Motor neuron (in vitro differentiated cells): ENCODE results near the gene LYPD3. TPM values are rescaled to one million over a fixed set of nuclear protein-coding genes. Genes with fewer than 3 reads are reported as not detected.
"Not testable (repeated sequence)": the region's sequence is repeated elsewhere in the genome, so short reads cannot be mapped to it uniquely, and the experiment has no call there.

Experiments
- ATAC-seq, 8 experiments: fragments of 200-7000 bp; cut with Tn5 transposase; replicated peaks in 6 of 8; 2 replicates each; pipeline ENCODE4 v1.8.0; 2021; ENCODE audit warnings: mild to moderate bottlenecking in 8 of 8, moderate library complexity in 8 of 8
- H3K27ac ChIP-seq, 2 donors: fragments of 250-450 bp; sonication (Bioruptor Pico); 2 replicates each; pipeline ENCODE4 v1.9.0; 2021; ENCODE audit warnings: antibody characterized with exemption in 2 of 2, mild to moderate bottlenecking in 2 of 2, moderate library complexity in 1 of 2
- H3K4me1 ChIP-seq, 2 donors: fragments of 250-450 bp; sonication (Bioruptor Pico); replicated peaks in 1 of 2; 2 replicates each; pipeline ENCODE4 v1.6.1; 2021; ENCODE audit warnings: antibody characterized with exemption in 2 of 2, mild to moderate bottlenecking in 2 of 2, moderate library complexity in 1 of 2
- H3K4me3 ChIP-seq, 5 donors: fragments of 250-450 bp; sonication (Bioruptor Pico); 2 replicates each; pipeline ENCODE4 v1.9.0; 2021; ENCODE audit warnings: antibody characterized with exemption in 5 of 5, mild to moderate bottlenecking in 5 of 5, moderate library complexity in 4 of 5
- WGBS, 10 experiments: fragments of 450-650 bp; shearing (Covaris generic); methylation state at CpG; one replicate each; pipeline ENCODE4 v1.0.0; 2022; 5-methylcytosine and 5-hydroxymethylcytosine counted together
- in situ Hi-C, 9 experiments: fragments of 400-800 bp; cut with MboI; loops; one replicate each; pipeline ENCODE4 v1.15.0; 2021; ENCODE audit warnings: low sequenced_read_pairs in 9 of 9, low pct_unique_long_range_greater_than_20kb in 2 of 9; ENCODE audit not compliant: unreplicated experiment in 9 of 9
- total RNA-seq, 8 experiments: library from RNA; unstranded; fragments of 300-600 nt; gene quantifications; 2 replicates each; pipeline versions ENCODE4 v1.2.3 to v1.2.4, GENCODE V29; 2022

The LYPD3 gene
- total RNA-seq, 8 experiments from 2014 or later = 0.31 to 4.6 (median 1.1) TPM

- not testable (repeated sequence) for H3K4me1 ChIP-seq, H3K27ac ChIP-seq, ATAC-seq, H3K4me3 ChIP-seq
- in situ Hi-C loops = loop anchor here in 1 of 9 experiments (25.0 kb wide), 1 partner anchor 350 kb away; the partner anchor contains the start of gene KCNN4
- 59 to 97% (median 90%) methylated on average over 2 to 10 of the region's 11 CpGs; no CpG with 5 or more reads in 2 of the 10 experiments for WGBS, 10 experiments
Measured at GRCh38 chr19:43437284-43437683, 28.1 kb downstream of the LYPD3 start.

GRCh38 chr19:43435775-43436174 is 29.6 kb downstream of the LYPD3 start:
- no peak overlapping the region for H3K4me3 ChIP-seq
- no peak for ATAC-seq
- 75 to 97% (median 82%) methylated on average over 2 to 3 of the region's 3 CpGs; no CpG with 5 or more reads in 2 of the 10 experiments for whole genome bisulfite sequencing, 10 experiments
- no peak overlapping the region for H3K27ac ChIP-seq
- in situ Hi-C loops = loop anchor here in 1 of 9 experiments (25.0 kb wide), 1 partner anchor 352 kb away; the partner anchor contains the start of gene KCNN4
- H3K4me1 ChIP-seq = no peaks in the 10 kb centered on the region

GRCh38 chr19:43433689-43434088 is 31.7 kb downstream of the LYPD3 start:
- no peak overlapping the region for H3K4me3 ChIP-seq
- WGBS, 10 experiments = 73 to 100% (median 87%) methylated on average over 1 to 6 of the region's 6 CpGs; no CpG with 5 or more reads in 2 of the 10 experiments
- ATAC-seq = no peak
- H3K27ac ChIP-seq = no peak overlapping the region
- in situ Hi-C loops = loop anchor here in 1 of 9 experiments (25.0 kb wide), 1 partner anchor 354 kb away; the partner anchor contains the start of gene KCNN4
- peaks cover 0 to 4% of the 10 kb centered on the region in 2 donors for H3K4me1 ChIP-seq

- Histone ChIP-seq H3K4me3 (no peak overlapping the region), H3K4me1 (peaks cover 0 to 4% of the 10 kb centered on the region in 2 donors), H3K27ac (no peak overlapping the region)
- ATAC-seq = peak in 3 of 8 experiments; percentile 36 to 47 (median 45)
- in situ Hi-C loops = loop anchor here in 1 of 9 experiments (25.0 kb wide), 1 partner anchor 354 kb away; the partner anchor contains the start of gene KCNN4
- 25 to 100% (median 76%) methylated on average over 1 to 2 of the region's 2 CpGs; no CpG with 5 or more reads in 2 of the 10 experiments for WGBS, 10 experiments
Measured at GRCh38 chr19:43433358-43433673, 32.1 kb downstream of the LYPD3 start.

- 0 to 81% (median 67%) methylated on average over 1 to 9 of the region's 9 CpGs; no CpG with 5 or more reads in 2 of the 10 experiments for WGBS, 10 experiments
- ATAC-seq = no peak
- peaks cover 0 to 4% of the 10 kb centered on the region in 2 donors for H3K4me1 ChIP-seq
- no peak overlapping the region for H3K4me3 ChIP-seq
- in situ Hi-C loops = loop anchor here in 1 of 9 experiments (25.0 kb wide), 1 partner anchor 356 kb away; the partner anchor contains the start of gene KCNN4
- no peak overlapping the region for H3K27ac ChIP-seq
Measured at GRCh38 chr19:43430976-43431375, 34.4 kb downstream of the LYPD3 start.

GRCh38 chr19:43430142-43430710 is 35.2 kb downstream of the LYPD3 start:
- in situ Hi-C loops = loop anchor here in 1 of 9 experiments (25.0 kb wide), 1 partner anchor 357 kb away; the partner anchor contains the start of gene KCNN4
- WGBS, 10 experiments = 0 to 93% (median 61%) methylated on average over 1 to 5 of the region's 6 CpGs; no CpG with 5 or more reads in 2 of the 10 experiments
- Histone ChIP-seq H3K4me3 (no peak overlapping the region), H3K27ac (no peak overlapping the region), H3K4me1 (peaks cover 0 to 4% of the 10 kb centered on the region in 2 donors)
- ATAC-seq = peak in 4 of 8 experiments; percentile 10 to 57 (median 31)

GRCh38 chr19:43429395-43429794 is 36.0 kb downstream of the LYPD3 start:
- H3K4me1 ChIP-seq = peaks cover 0 to 4% of the 10 kb centered on the region in 2 donors
- no peak overlapping the region for H3K4me3 ChIP-seq
- ATAC-seq = no peak
- H3K27ac ChIP-seq = no peak overlapping the region
- WGBS, 10 experiments = 0 to 100% (median 75%) methylated on average over 1 to 6 of the region's 7 CpGs; no CpG with 5 or more reads in 2 of the 10 experiments
- in situ Hi-C loops = loop anchor here in 1 of 9 experiments (25.0 kb wide), 1 partner anchor 358 kb away; the partner anchor contains the start of gene KCNN4

GRCh38 chr19:43425567-43426392 is 39.6 kb downstream of the LYPD3 start:
- peak in 7 of 8 experiments; percentile 25 to 94 (median 81) for ATAC-seq
- in situ Hi-C loops = loop anchor here in 1 of 9 experiments (25.0 kb wide), 1 partner anchor 362 kb away; the partner anchor contains the start of gene KCNN4
- Histone ChIP-seq H3K27ac (no peak overlapping the region), H3K4me3 (no peak overlapping the region), H3K4me1 (peaks cover 0 to 4% of the 10 kb centered on the region in 2 donors)
- 0 to 28% (median 12%) methylated on average over 2 to 8 of the region's 8 CpGs; no CpG with 5 or more reads in 2 of the 10 experiments for WGBS, 10 experiments

- in situ Hi-C loops = loop anchor here in 1 of 9 experiments (25.0 kb wide), 1 partner anchor 186 kb away; no protein-coding TSS in a partner anchor
- Histone ChIP-seq H3K4me3 (no peak overlapping the region), H3K27ac (no peak overlapping the region), H3K4me1 (no peaks in the 10 kb centered on the region)
- 20 to 100% (median 62%) methylated on average over 1 to 4 of the region's 5 CpGs; no CpG with 5 or more reads in 3 of the 10 experiments for WGBS, 10 experiments
- ATAC-seq = no peak
Measured at GRCh38 chr19:43423779-43424178, 41.6 kb downstream of the LYPD3 start.

- Histone ChIP-seq H3K4me3 (no peak overlapping the region), H3K27ac (no peak overlapping the region), H3K4me1 (no peaks in the 10 kb centered on the region)
- in situ Hi-C loops = loop anchor here in 1 of 9 experiments (25.0 kb wide), 1 partner anchor 185 kb away; no protein-coding TSS in a partner anchor
- 31 to 100% (median 88%) methylated on average over 1 of the region's 1 CpG; no CpG with 5 or more reads in 1 of the 10 experiments for WGBS, 10 experiments
- ATAC-seq = no peak
Measured at GRCh38 chr19:43422689-43423066, 42.7 kb downstream of the LYPD3 start.

- in situ Hi-C loops = loop anchor here in 1 of 9 experiments (25.0 kb wide), 1 partner anchor 185 kb away; no protein-coding TSS in a partner anchor
- Histone ChIP-seq H3K4me1 (no peaks in the 10 kb centered on the region), H3K27ac (no peak overlapping the region), H3K4me3 (no peak overlapping the region)
- no peak for ATAC-seq
- WGBS, 10 experiments = 50 to 92% (median 75%) methylated on average over 1 to 2 of the region's 2 CpGs; no CpG with 5 or more reads in 1 of the 10 experiments
Measured at GRCh38 chr19:43422000-43422688, 43.3 kb downstream of the LYPD3 start.

GRCh38 chr19:43420954-43421353 is 44.5 kb downstream of the LYPD3 start:
- Histone ChIP-seq H3K4me3 (no peak overlapping the region), H3K4me1 (no peaks in the 10 kb centered on the region), H3K27ac (no peak overlapping the region)
- ATAC-seq = no peak
- WGBS, 10 experiments = 24 to 60% (median 40%) methylated on average over 1 to 6 of the region's 6 CpGs; no CpG with 5 or more reads in 2 of the 10 experiments
- in situ Hi-C loops = loop anchor here in 1 of 9 experiments (25.0 kb wide), 1 partner anchor 184 kb away; no protein-coding TSS in a partner anchor
